ENCODE data around the gene TMEM163.

Gene TMEM163

DNA sequence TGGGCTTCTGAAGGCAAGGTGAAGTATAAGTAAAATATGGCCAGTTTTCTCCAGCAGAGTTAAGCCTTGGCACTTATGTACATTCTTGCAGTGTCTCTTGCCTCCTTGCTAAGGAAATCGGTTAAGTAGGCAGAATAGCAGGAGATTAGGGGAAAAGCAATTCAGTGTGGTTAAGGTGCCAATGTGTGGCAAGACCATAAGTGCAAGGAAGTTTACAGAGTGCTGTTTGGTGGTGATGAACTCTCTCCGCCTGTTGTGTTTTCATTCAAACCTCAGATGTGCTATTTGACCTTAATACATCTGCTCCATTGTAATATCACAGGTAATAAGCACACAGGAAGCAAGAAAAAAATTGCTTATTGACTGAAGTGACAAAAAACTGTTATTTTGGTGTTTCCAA is 308.8 kb downstream of the TMEM163 start:
- DNase-seq (ENCODE audit: low spot score), result no peak

DNA sequence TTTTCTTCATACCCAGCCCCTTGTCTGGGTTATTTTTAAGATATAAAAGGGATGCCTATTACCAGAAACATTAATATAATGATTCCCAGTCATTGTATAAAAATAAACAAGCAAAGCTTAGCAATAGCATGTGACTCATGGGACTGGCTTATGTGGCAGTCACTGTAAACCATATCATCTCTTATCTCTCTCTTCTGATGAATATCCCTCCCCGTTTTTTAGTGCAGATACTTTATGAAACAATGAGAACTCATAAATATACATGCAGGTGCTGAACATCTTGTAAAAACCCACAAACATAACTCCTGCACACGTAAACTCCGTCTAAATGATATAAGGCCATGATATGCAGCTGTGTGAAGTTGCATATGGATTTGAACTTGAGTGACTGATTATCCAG is 310.0 kb downstream of the TMEM163 start:
- no peak for DNase-seq (ENCODE audit: low spot score)

DNA sequence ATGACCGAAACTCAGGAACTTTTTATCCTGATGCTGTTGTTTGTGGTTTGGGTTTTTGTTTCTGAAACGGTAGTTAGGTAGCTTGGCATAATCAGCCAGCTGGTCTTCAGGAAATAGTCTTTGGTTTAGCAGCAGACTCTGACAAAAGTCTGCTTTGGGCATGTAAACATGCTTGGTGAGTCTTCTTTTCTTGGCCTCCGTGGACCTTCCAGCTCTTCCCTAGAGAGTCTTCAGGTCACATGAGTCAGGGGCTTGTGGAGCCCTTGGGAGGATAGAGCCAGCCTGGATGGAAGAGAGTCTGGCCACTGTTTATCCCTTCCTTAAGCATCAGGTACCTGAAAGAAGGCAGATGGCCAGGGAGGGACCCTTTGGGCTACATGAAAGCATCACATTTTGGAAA is 310.4 kb downstream of the TMEM163 start:
- DNase-seq (ENCODE audit: low spot score), result no peak

DNA sequence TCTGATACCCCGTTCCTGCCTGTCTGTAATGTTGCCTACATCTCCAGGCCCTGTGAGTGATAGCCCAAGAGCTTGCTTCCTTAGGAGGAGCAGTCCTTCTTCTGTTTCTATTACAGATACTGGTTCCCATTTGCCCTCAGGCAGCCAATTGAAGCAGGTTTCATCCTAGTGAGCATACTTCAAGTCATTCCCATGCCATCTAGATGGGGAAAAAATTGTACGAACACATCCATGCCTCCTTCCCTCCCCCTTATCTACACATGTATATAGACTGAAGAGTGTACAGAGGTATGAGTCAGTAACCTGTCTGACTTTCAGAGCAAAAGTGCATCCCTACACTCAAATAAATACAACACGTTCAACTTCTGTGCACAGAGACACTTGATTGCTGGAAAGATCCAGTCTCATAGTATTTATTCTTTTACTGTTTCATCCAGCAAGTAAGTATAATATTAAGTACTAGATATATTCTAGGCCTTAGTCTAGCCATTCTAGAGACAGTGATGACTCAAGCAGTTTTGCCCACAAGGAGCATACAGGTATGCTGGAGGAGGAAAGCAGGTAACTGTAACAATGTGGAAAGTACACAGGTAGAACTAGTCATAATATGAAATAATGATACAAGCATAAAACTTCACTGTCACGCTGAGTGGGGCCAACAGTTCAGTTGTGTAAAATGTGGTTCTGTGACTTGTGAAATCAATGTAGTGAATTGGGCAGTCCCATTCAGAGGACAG is 311.5 kb downstream of the TMEM163 start:
- DNase-seq (ENCODE audit: low spot score), result no peak

DNA sequence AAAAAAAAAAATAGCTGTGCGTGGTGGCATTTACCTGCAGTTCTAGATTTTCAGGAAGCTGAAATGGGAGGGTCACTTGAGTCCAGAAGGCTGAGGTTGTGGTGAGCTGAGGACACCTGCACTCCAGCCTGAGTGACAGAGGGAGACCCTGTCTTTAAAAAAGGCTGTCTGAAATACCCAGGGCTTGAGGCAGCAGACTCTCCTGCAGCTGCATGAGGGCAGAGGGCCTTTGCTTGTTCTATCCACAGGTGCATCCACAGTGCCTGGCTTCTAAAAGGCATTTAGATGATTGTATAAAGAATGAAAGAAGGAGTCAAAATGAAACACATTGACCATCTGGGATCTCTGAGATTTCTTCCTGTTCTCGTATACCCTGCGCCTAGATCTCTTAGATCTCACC is 312.1 kb downstream of the TMEM163 start:
- DNase-seq (ENCODE audit: low spot score), result no peak

DNA sequence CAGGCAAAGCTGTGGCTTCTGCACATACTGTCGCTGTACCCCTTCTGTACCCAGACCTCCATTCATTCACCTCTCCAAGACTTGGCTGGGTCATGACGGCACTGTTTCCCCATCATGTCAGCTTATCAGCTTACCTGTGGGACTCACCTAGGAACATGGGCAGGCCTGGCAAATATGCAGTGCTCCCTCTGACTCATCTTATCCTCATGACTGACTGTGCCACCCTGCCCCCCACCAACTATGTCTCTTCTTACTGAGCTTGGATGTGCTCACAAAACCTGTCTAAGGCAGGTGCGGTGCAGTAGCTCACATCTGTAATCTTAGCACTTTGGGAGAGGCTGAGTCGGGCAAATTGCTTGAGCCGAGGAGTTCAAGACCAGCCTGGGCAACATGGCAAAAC is 312.5 kb downstream of the TMEM163 start:
- no peak for DNase-seq (ENCODE audit: low spot score)

All from cerebellar cortex (tissue), 1 donor.